H9 (cell line): ENCODE results near the gene BBX. TPM values are rescaled to one million over a fixed set of nuclear protein-coding genes. Genes with fewer than 3 reads are reported as not detected.

Experiments used
- DNase-seq: peaks from one replicate; pipeline ENCODE4 v3.0.0-alpha.2; 2017
- H2AFZ ChIP-seq: one replicate; pipeline ENCODE4 v1.6.1; 2013; ENCODE audit warnings: mild to moderate bottlenecking, low read length, control low read depth, moderate library complexity
- H2AK5ac ChIP-seq: 2 replicates; pipeline ENCODE4 v1.6.1; 2013; ENCODE audit warnings: low read length, control low read depth, mixed read lengths; ENCODE audit not compliant: insufficient read length
- H2BK120ac ChIP-seq: one replicate; pipeline ENCODE4 v1.6.1; 2013; ENCODE audit warnings: low read depth, mild to moderate bottlenecking, low read length, control low read depth, inconsistent platforms; ENCODE audit not compliant: poor library complexity, severe bottlenecking
- H2BK12ac ChIP-seq: 2 replicates; pipeline ENCODE4 v1.6.1; 2013; ENCODE audit warnings: low read length, control low read depth, mixed read lengths, low read depth; ENCODE audit not compliant: insufficient read length
- H2BK15ac ChIP-seq: 2 replicates; pipeline ENCODE4 v1.6.1; 2013; ENCODE audit warnings: low read depth, low read length, control low read depth
- H2BK20ac ChIP-seq: one replicate; pipeline ENCODE4 v1.6.1; 2013; ENCODE audit warnings: low read depth, mild to moderate bottlenecking, low read length, control low read depth, inconsistent platforms; ENCODE audit not compliant: poor library complexity, severe bottlenecking
- H2BK5ac ChIP-seq: 2 replicates; pipeline ENCODE4 v1.6.1; 2013; ENCODE audit warnings: low read length, control low read depth, mixed read lengths; ENCODE audit not compliant: insufficient read length
- H3K14ac ChIP-seq: 2 replicates; pipeline ENCODE4 v1.6.1; 2013; ENCODE audit warnings: low read length, control low read depth; ENCODE audit not compliant: insufficient read depth
- H3K18ac ChIP-seq: 2 replicates; pipeline ENCODE4 v1.6.1; 2013; ENCODE audit warnings: low read depth, mild to moderate bottlenecking, mixed read lengths, low read length, control low read depth; ENCODE audit not compliant: insufficient read length
- H3K23ac ChIP-seq: 2 replicates; pipeline ENCODE4 v1.6.1; 2013; ENCODE audit warnings: low read length, control low read depth, mixed read lengths, low read depth; ENCODE audit not compliant: insufficient read length
- H3K23me2 ChIP-seq: 2 replicates; pipeline ENCODE4 v1.6.1; 2013; ENCODE audit warnings: low read depth, mild to moderate bottlenecking, mixed read lengths, low read length, control low read depth; ENCODE audit not compliant: insufficient read length, poor library complexity, severe bottlenecking
- H3K27ac ChIP-seq: 2 replicates; pipeline ENCODE4 v1.5.1; 2013; ENCODE audit warnings: low read length, control low read depth, mixed read lengths, low read depth; ENCODE audit not compliant: insufficient read length
- H3K27me3 ChIP-seq: 2 replicates; pipeline ENCODE4 v1.6.1; 2013; ENCODE audit warnings: low read length, control low read depth, inconsistent platforms; ENCODE audit not compliant: insufficient read depth
- H3K4ac ChIP-seq: 2 replicates; pipeline ENCODE4 v1.6.1; 2013; ENCODE audit warnings: low read depth, mild to moderate bottlenecking, control low read depth, inconsistent platforms, low read length, moderate library complexity
- H3K4me1 ChIP-seq: 2 replicates; pipeline ENCODE4 v1.6.1; 2013; ENCODE audit warnings: low read length, control low read depth, inconsistent platforms; ENCODE audit not compliant: insufficient read depth
- H3K4me2 ChIP-seq: 2 replicates; pipeline ENCODE4 v1.6.1; 2013; ENCODE audit warnings: low read length, control low read depth, mixed read lengths; ENCODE audit not compliant: insufficient read length, insufficient read depth
- H3K56ac ChIP-seq: 2 replicates; pipeline ENCODE4 v1.6.1; 2013; ENCODE audit warnings: low read depth, mild to moderate bottlenecking, mixed read lengths, low read length, control low read depth; ENCODE audit not compliant: insufficient read length
- H3K79me1 ChIP-seq: 2 replicates; pipeline ENCODE4 v1.6.1; 2013; ENCODE audit warnings: low read depth, mild to moderate bottlenecking, moderate library complexity, low read length, control low read depth, inconsistent platforms; ENCODE audit not compliant: insufficient read depth, poor library complexity, severe bottlenecking
- H3K79me2 ChIP-seq: 2 replicates; pipeline ENCODE4 v1.6.1; 2013; ENCODE audit warnings: low read length, control low read depth, inconsistent platforms; ENCODE audit not compliant: insufficient read depth
- H3K9ac ChIP-seq: 2 replicates; pipeline ENCODE4 v1.6.1; 2013; ENCODE audit warnings: low read length, control low read depth, mixed read lengths; ENCODE audit not compliant: insufficient read length; ENCODE audit errors: extremely low read depth
- H3K9me3 ChIP-seq: one replicate; pipeline ENCODE4 v1.6.1; 2013; ENCODE audit warnings: low read depth, low read length, inconsistent platforms; ENCODE audit not compliant: control insufficient read depth
- H3T11ph ChIP-seq: one replicate; pipeline ENCODE4 v1.6.1; 2013; ENCODE audit warnings: mild to moderate bottlenecking, low read length, control low read depth, inconsistent platforms
- H4K20me1 ChIP-seq: one replicate; pipeline ENCODE4 v1.6.1; 2013; ENCODE audit not compliant: control insufficient read depth, insufficient read length, insufficient read depth
- H4K5ac ChIP-seq: 2 replicates; pipeline ENCODE4 v1.6.1; 2013; ENCODE audit warnings: low read depth, mild to moderate bottlenecking, mixed read lengths, low read length, control low read depth; ENCODE audit not compliant: insufficient read length
- H4K8ac ChIP-seq: replicated peaks from 2 replicates; pipeline ENCODE4 v1.6.1; 2013; ENCODE audit warnings: low read length, control low read depth, mixed read lengths, low read depth; ENCODE audit not compliant: insufficient read length
- H4K91ac ChIP-seq: 2 replicates; pipeline ENCODE4 v1.6.1; 2013; ENCODE audit warnings: low read depth, mild to moderate bottlenecking, moderate library complexity, mixed read lengths, low read length, control low read depth; ENCODE audit not compliant: insufficient read length
- H3K27ac Mint-ChIP-seq, 3 experiments: 2 replicates in 2 of 3; 3 replicates in 1 of 3; pipeline ENCODE4 v1.8.0; 2020 to 2021; ENCODE audit warnings: mixed read lengths in 3 of 3, mild to moderate bottlenecking in 1 of 3, moderate library complexity in 1 of 3
- H3K27me3 Mint-ChIP-seq: 2 replicates; pipeline ENCODE4 v1.8.0; 2021; ENCODE audit warnings: low read depth, mild to moderate bottlenecking, moderate library complexity, mixed read lengths
- H3K36me3 Mint-ChIP-seq, 3 experiments: 2 replicates in 2 of 3; 3 replicates in 1 of 3; pipeline ENCODE4 v1.8.0; 2020 to 2021; ENCODE audit warnings: low read depth in 3 of 3, mixed read lengths in 3 of 3; ENCODE audit not compliant: insufficient read depth in 1 of 3
- H3K4me1 Mint-ChIP-seq, 2 experiments: 2 replicates each; pipeline ENCODE4 v1.8.0; 2020; ENCODE audit warnings: mixed read lengths in 2 of 2
- H3K4me3 Mint-ChIP-seq, 2 experiments: 2 replicates in 1 of 2; 3 replicates in 1 of 2; pipeline ENCODE4 v1.8.0; 2020 to 2021; ENCODE audit warnings: mild to moderate bottlenecking in 2 of 2, mixed read lengths in 2 of 2, moderate library complexity in 1 of 2
- H3K9me3 Mint-ChIP-seq, 2 experiments: 2 replicates in 1 of 2; 3 replicates in 1 of 2; pipeline ENCODE4 v1.8.0; 2020; ENCODE audit warnings: mild to moderate bottlenecking in 2 of 2, mixed read lengths in 2 of 2, moderate library complexity in 1 of 2
- CTCF ChIP-seq: fragments of 200-600 bp; sonication (generic); conservative IDR thresholded peaks from 3 replicates; pipeline ENCODE4 v1.8.0; 2021; ENCODE audit warnings: antibody characterized with exemption, mild to moderate bottlenecking
- WGBS: extraction: QIAGEN DNeasy Blood & Tissue Kit; methylation state at CpG from one replicate; pipeline ENCODE4 v1.1.7; 2013; ENCODE audit warnings: missing lambda C conversion rate, low lambda C conversion rate, mixed read lengths; ENCODE audit not compliant: insufficient read length; ENCODE audit errors: extremely low coverage; 5-methylcytosine and 5-hydroxymethylcytosine counted together
- total RNA-seq: library from RNA; stranded (reverse); gene quantifications from 2 replicates; pipeline ENCODE4 v1.2.1, GENCODE V29; 2021

BBX gene
- total RNA-seq, 1 experiment from 2014 or later: 34.8 TPM

GRCh38 chr3:107710851-107711250 lies 188.1 kb downstream of the BBX start:
- peaks cover 5 to 10% (median 10%) of the 10 kb centered on the region in 3 experiments; a peak in 6 of 7 replicates for H3K36me3 Mint-ChIP-seq
- H3K27ac Mint-ChIP-seq: peak overlapping the region in 2 of 3 experiments; percentile 31 to 52; a peak in 3 of 7 replicates
- no peak overlapping the region for H2AK5ac ChIP-seq
- H2BK20ac ChIP-seq: no peak overlapping the region
- H3K4me1 ChIP-seq: no peaks in the 10 kb centered on the region
- no peak overlapping the region for H3K14ac ChIP-seq
- no peak overlapping the region for H3K18ac ChIP-seq
- DNase-seq: peak; percentile 38
- H3K56ac ChIP-seq: no peak overlapping the region
- no peak overlapping the region for H3K23ac ChIP-seq
- no peak overlapping the region for H3T11ph ChIP-seq
- H3K79me1 ChIP-seq: no peaks in the 10 kb centered on the region
- no peaks in the 10 kb centered on the region for H3K27me3 Mint-ChIP-seq
- H3K23me2 ChIP-seq: no peaks in the 10 kb centered on the region
- no peak overlapping the region for H3K4me2 ChIP-seq
- no peak overlapping the region for H4K5ac ChIP-seq
- H2AFZ ChIP-seq: no peak overlapping the region
- H3K79me2 ChIP-seq: no peaks in the 10 kb centered on the region
- no peak overlapping the region for H3K27ac ChIP-seq
- no peak overlapping the region for H4K8ac ChIP-seq
- no peak overlapping the region for H3K4ac ChIP-seq
- H3K9ac ChIP-seq: no peak overlapping the region
- no peak for TF ChIP-seq CTCF
- H3K9me3 ChIP-seq: no peaks in the 10 kb centered on the region
- H2BK15ac ChIP-seq: no peak overlapping the region
- no peaks in the 10 kb centered on the region for H3K9me3 Mint-ChIP-seq
- WGBS: no CpG with 5 or more reads among the region's 5 CpGs
- peaks cover 0 to 5% of the 10 kb centered on the region in 2 experiments; a peak in 1 of 4 replicates for H3K4me1 Mint-ChIP-seq
- H4K20me1 ChIP-seq: no peaks in the 10 kb centered on the region
- H2BK120ac ChIP-seq: no peak overlapping the region
- H2BK12ac ChIP-seq: no peak overlapping the region
- H3K4me3 Mint-ChIP-seq: no peak overlapping the region
- no peak overlapping the region for H2BK5ac ChIP-seq
- H3K27me3 ChIP-seq: no peaks in the 10 kb centered on the region
- H4K91ac ChIP-seq: no peak overlapping the region
